Renal cortex interstitium (tissue), 11 donors: ENCODE data around the gene LARP1. TPM values are rescaled to one million over a fixed set of nuclear protein-coding genes. Genes with fewer than 3 reads are reported as not detected.
A peak's percentile ranks its signal among the peaks of the same experiment; 100 is the strongest.
"Not testable (repeated sequence)": the region's sequence is repeated elsewhere in the genome, so short reads cannot be mapped to it uniquely, and the experiment has no call there.

Experiments used
- DNase-seq, 11 donors: peaks; one replicate each; pipeline ENCODE4 v3.0.0-alpha.2; 2013; ENCODE audit warnings: low read depth in 9 of 11, low spot score in 4 of 11; ENCODE audit errors: extremely low read depth in 1 of 11
- polyA plus RNA-seq, 3 donors: library from polyadenylated mRNA; unstranded; fragments of 120-200 nt; gene quantifications; one replicate each; pipeline ENCODE4 v1.2.1, GENCODE V29; 2013; ENCODE audit not compliant: insufficient read length in 3 of 3

LARP1 gene
- polyA plus RNA-seq, 3 donors: 141 to 155 (median 145) TPM

DNA sequence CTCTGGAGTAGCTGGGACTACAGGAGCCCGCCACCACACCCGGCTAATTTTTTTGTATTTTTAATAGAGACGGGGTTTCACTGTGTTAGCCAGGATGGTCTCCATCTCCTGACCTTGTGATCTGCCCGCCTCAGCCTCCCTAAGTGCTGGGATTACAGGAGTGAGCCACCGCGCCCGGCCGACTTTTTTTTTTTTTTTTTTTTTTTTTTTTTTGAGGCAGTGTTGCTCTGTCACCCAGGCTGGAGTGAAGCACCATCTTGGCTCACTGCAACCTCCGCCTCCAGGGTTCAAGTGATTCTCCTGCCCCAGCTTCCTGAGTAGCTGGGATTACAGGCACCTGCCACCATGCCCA is 80.5 kb downstream of the LARP1 start:
- DNase-seq: not testable (repeated sequence)

DNA sequence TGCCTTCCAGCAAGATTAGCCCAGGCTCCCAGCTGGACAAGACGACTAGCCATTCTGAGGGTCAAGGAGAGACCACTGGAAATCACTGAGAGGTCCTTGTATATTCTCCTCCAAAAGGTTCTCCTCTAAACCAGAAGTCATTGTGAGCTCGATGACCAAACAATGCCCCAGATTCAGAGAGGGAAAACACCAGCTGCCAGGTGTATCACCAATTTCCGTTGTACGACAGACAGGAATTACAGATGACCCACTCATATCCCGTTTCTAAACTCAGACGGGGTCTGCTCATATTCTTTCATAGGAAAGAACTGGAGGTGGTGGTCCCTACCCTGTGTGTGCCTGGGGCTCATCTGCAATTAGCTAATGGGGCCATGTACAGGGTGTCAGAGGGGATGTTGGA is 81.0 kb downstream of the LARP1 start:
- no peak for DNase-seq

DNA sequence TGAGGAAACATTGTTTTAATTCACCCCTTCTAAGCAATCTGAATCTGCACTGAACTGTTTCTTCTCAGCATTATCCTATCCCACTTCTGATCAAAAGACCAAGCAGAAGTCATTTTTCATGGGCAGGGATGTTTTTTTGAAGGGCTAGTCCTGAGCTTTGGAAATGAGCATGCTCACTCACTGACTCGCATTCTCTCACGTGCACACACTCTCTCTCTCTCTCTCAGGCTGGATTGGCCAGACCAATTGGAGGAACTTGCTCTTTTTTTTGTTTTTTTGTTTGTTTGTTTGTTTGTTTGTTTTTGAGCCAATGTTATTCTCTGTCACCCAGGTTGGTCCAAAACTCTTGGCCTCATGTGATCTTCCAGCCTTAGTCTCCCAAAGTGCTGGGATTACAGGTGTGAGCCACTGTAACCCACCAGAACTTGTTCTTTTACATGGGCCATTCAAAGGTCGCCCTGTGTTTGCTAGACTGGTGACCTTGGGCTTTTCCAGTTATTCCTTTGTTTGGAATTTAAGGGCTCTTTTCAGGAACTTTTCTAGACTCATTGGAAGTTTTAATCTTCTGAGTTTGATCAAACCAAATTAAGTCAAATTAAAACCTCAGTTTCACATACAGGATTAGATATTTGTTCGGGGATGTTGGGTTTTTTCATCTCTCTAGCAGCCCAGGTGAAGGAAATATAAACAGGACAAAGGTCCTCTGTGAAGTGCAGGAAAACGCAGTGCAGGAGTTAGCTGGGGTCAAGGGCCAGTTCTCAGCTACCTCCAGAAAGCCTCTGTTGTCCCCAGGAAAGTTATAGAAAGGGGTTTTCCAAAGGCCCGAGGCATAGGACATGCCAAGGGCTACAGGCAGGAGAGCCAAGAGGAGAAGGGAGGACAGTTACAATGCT is 82.1 kb downstream of the LARP1 start:
- DNase-seq: no peak

DNA sequence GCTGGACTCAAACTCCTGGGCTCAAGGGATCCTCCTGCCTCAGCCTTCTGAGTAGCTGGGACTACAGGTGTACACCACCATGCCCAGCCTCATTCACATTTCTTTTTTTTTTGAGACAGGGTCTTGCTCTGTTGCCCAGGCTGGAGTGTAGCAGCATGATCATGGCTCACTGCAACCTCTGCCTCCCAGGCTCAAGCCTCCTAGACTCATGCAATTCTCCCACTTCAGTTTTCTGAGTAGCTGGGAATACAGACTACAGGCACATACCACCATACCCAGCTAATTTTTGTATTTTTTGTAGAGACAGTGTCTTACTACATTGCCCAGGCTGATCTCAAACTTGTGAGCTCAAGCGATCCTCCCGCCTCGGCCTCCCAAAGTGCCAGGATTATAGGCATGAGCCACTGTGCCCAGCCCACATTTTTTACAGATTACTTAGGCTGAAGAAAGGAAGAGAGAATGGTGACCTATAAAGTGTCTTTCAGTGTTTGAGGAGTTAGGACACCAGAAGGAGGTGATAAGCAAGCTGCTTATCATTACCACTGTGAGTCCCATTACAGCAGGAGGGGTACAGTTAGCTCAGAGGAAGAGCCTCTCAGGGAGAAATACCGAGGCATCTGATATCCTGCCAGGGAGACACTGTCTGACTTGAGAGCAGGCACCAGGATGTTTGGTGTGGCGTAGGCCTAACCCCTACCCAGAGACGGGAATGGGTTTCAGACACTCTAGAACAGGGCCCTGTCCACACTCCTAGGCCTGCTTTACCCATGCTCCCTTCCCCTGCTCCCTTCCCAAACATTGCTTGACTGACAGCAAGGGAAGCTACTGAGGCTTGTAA is 85.5 kb downstream of the LARP1 start:
- DNase-seq: no peak

DNA sequence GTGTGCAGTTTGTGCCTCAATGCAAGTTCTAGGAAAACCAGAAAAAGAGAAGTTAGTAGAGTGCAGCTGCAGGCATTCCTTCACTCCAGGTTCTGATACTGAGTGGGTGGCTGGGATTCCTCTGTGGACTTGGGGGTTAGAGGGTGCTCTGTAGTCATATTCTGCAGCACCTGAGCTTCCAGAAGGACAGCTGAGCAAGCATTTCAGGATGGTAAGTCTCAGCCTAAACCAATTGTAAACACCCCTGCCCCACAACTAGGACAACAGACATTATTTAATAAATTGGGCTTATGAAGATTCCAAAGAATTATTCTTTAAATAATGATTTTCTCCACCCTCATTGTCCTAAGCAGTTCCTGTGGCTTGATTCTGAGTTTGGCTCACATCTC is 86.1 kb downstream of the LARP1 start:
- DNase-seq: no peak

DNA sequence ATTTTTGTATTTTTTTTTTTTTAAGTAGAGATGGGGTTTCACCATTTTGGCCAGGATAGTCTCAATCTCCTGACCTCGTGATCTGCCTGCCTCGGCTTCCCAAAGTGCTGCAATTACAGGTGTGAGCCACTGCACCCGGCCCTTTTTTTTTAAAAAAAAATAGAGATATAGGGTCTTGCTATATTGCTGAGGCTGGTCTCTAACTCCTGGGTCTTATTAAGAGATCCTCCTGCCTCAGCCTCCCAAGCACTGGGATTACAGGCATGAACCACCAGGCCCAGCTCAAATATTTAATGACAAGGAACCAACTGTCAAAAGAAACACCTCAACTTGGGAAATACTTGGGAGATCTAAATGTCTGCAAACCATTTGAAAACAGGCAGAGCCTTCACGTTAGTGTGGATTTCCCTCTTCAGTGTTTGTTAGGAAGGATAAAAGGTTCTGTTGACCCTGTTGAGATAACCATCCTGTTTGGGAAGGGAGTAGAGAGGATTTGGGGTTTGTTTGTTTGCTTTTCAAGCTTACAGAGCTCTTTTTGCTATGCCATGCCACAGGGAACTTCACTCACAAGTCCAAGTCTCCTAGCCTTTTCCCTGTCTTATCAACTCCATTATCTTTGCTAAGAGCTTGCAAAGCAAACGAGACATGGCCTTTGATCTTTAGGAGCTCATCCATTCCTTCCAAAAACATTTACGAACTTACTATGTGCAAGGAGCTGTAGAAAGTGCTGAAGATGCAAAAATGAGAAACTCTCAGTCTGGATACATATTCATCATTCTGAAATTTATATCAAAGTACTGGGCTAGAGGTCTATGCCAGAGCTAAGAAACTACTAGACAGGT is 87.7 kb downstream of the LARP1 start:
- no peak for DNase-seq

DNA sequence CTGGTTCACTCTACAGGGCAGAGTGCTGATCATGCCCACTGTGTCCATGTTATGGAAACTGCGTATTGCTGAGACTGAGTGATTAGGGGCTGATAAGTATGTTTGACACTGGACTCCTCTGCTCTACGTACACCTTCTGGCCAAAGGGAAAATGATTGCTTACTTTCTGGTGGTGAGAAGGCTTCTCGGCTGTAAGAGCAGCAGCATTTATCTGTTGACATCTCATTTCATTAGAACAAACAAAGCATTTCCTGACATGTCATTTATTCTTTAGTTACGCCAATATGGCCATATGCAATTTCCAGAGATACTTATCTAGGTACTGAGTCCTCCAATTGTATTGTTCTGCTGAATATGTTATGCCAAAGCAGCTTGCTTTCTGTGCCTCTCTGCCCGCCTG is 89.6 kb downstream of the LARP1 start:
- no peak for DNase-seq

DNA sequence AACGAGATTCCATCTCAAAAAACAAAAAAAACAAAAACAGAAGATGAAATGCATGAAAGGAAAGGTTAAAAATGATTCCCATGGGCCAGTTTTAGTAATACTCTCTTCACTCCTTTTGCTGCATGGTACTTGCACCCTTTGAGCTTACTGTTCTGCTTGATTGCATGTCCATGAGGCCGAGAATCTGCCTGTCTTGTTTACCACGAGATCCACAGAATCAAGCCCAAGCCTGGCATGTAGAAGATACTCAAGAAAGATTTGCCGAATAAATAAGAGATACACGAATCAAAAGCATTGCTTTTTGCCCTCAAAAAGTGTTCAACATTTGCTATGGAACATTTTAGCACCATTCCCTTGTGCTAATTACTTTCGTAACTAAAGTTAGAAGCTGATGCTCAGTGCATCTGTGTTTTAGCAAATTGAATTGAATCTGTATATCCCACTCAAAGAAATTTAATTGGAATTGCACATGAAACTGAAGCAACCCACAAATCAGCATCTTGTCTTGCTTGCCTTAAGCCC is 94.1 kb downstream of the LARP1 start:
- DNase-seq: peak in 1 of 11 donors; percentile 10

DNA sequence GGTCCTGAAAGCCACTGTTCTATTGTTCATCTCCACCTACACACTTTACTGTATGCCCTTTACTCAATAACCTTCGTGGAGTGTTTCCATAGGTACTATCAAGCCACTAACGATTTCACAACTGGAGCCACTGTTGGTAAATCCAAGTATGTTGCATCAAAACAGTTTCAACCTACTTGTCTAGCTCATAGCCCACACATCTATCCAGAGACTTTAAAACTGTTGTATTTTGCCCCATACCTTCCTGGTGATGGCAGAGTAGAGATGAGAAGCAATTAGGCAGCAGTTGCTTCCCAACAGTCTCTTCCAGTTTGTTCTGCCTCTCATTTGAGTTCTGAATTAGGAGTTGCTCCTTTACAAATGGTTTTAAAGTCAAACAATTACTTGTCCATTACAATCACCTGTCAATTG is 94.6 kb downstream of the LARP1 start:
- DNase-seq: peak in 3 of 11 donors; percentile 11 to 33 (median 25)

DNA sequence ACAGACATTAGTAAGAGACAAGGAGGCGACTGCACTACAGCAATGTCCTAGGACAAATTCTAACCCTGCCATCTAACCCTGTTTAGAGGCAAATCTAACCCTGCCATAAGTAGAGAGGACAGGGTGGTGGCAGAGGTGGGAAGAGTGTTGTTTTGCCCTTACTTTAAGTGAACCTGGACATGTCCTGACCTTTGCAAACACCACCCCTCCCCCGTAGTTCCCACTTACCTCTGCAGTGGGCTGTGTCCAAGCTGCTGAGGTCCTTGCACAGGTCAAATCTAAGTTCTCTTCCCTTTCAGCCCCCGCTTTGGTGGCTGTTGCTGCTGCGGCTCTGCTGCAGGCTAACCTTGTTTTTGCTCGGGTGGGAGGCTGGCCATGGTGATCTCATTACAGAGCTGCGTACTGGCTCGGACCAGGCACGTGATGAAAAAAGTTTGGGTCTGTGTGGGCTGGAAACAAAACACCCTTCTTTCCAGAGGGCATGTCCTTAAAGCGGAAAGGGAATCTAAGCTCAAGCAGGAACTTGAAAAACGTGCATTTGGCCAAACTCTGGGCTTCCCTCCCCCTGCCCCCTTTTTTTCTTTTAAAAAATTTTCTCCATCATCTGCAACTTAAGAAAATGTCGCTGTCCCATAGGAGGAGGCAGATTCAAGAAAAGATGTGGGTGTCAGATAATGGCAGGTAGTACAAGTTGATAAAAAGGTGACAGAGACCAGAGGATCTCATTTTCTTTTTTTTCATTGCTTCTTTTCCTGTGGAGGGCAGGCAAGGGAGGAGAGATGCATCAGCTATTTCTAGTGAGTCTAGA is 95.3 kb downstream of the LARP1 start, which contains the start of gene FAXDC2:
FAXDC2 (minus strand) TSS at position 349 of the 808 bp plus-strand sequence. CDS start 12,425 bp downstream, outside the sequence.
- DNase-seq: peak; percentile 71 to 95 (median 86)

DNA sequence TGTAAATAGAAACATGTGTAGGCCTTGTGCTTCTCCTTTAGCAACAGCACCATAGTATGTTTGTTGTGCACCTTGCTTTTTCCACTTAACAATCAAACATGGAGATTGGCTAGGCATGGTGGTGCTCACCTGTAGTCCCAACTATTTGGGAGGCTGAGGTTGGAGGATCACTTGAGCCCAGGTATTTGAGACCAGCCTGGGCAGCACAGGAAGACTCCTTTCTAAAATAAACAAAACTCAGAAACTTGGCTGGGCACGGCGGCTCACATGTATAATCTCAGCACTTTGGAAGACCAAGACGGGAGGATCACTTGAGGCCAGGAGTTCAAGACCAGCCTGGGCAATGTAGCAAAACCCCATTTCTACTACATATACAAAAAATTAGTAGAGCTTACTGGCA is 96.2 kb downstream of the LARP1 start:
- DNase-seq: no peak

DNA sequence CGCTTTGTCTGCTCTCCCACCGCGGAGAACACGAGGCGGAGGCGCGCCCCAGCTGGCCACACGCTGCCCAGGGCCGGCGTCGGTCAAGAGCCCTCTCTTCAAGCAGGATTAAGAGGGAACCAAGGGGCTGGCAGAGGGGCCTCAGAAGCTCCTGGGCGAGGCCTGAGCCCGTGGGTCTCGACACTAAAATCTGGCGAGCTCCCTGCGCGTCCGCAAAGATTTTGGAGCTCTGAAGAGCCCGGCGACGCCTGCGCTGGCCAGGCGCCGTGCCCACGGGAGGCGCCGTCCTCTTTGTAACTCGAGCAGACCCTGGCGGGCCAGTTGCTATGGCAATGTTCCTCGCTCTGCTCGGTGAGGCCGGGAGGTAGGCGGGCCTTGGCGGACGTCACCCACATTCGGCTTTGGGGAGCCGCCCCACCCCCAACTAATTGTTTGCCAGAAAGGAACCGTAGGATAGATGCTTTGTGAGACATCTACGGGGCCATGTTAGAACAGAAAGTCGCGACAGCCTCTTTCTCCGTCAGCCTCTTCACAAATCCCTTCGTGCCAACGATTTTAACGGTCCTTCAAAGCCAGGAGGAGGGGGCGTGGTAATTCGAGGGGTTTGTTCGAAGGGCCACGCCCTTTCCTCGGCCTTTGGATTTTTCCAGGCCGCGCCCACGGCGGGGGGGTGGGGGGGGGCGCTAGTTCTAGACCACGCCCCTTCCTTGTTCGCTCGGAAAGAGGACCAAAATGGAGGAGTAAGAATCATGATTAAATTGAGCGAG is 102.5 kb downstream of the LARP1 start:
- DNase-seq: peak; percentile 93 to 98 (median 96)

DNA sequence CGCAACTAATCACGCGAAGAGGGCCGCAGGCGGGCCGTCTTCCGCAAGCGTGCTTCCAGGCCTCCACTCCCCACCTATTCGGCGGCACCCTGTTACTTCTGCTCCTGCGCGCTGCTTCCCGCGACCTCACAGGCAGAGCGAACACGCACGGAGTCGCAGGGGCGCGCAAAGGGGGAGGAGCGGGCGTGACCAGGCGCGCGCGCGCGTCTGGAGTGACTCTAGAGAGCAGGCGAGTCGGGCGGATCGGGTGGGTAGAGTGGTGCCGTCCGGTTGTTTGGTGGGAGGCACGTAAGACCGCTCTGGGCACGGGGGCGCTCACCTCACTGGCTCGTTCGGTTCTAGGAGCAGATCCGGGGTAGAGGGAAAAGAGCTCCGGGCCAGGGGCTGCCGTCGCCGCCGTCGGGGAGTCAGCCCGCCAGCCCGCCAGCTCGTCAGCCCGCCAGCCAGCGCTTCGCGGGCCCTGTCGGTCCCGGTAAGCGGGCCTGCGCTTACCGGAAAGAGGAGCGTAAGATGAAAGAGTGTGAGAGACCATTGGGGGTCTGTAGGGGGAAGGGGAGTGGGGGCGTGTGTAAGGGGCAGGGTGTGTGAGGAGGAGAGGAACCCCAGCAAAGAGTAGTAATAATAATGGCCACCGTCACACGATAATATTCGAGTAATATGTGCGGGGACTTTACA is 103.3 kb downstream of the LARP1 start, which contains the start of gene CNOT8:
CNOT8 (plus strand) TSS at position 331 of the 675 bp plus-strand sequence. CDS start 4,652 bp downstream, outside the sequence.
- peak; percentile 89 to 98 (median 95) for DNase-seq

DNA sequence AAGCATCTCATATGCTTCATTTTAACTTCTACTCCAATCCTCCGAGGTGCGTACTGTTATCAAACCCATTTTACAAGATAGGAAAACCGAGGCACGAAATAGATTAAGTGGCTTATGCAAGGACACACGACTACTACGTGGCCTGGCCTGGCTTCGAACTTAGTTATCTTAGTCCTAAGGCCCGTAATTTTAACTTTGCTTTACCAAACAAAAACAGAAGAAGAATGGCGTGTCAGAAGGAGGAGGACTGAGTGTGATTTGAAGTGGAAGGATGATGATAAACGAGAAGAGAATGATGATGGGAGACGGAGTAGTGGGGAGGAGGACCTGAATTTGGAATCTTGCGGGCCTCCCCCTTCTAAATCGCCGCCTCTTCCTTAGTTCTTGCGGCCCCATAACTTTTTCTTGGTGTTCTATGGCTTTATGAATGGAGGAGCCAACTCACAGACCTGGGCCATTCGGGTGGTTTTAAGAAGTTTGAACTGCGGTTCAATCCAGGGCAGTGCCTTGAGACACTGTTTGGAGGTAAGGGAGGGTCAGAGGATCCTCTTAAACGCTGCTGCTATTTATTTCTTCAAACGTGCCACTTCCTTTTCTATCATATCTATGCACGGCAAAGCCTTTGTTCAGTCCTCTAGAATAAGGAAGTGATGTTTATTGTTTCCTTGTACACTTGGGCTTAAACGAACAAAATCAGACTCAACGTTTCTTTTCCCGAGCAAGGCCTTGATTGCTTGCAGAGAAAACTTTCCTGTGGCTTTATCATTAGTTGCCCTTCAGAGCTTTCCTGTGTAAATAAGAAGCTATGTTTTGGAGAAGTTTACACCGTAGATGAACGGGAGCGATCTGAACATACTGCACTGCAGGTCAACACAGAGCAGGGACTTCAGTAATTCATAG is 104.0 kb downstream of the LARP1 start:
- peak in 1 of 11 donors; percentile 15 for DNase-seq

DNA sequence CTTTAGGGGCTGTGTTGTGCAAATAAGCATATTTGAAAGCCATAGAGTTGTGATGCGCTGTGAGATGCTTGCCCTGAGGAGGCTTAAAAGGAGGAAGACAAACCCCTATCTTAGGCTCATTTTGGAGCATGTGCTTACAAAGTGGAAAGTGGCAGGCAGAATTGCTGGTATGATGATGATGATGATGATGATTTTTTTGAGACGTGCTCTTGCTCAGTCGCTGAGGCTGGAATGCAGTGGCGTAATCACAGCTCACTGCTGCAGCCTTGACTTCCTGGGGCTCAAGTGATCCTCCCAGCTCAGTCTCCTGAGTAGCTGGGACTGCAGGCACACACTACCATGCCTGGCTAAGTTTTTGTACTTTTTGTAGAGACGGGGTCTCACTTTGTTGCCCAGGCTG is 104.9 kb downstream of the LARP1 start:
- DNase-seq: no peak

DNA sequence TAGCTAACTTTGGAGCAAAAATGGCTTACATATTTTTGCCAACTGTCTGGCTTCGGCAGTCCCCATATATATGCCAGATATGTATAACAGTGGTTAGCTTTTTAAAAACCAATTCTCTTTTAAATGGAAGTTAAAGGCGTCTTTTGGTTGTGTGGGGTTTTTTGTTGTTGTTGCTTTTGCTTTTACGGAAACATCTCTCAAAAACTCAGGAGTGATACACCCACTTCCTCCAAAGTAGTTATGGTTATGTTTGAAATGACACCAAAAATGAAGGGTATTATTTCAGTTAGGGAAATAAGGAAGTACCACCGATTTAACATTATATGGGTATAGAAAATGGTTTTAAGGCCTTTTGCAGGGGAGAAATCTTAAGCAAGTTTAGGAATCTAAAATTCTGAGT is 105.6 kb downstream of the LARP1 start:
- no peak for DNase-seq
